Fibroblast of skin of abdomen (primary cell): ENCODE data around the gene ZNF766. TPM values are rescaled to one million over a fixed set of nuclear protein-coding genes. Genes with fewer than 3 reads are reported as not detected.
A peak's percentile ranks its signal among the peaks of the same experiment; 100 is the strongest.
"Not testable (repeated sequence)": the region's sequence is repeated elsewhere in the genome, so short reads cannot be mapped to it uniquely, and the experiment has no call there.

Source experiments
- DNase-seq: peaks from one replicate; pipeline ENCODE4 v3.0.0-alpha.2; 2013
- polyA plus RNA-seq, 2 experiments: library from polyadenylated mRNA; unstranded; fragments of 120-200 nt; gene quantifications; one replicate each; pipeline ENCODE4 v1.2.1, GENCODE V29; 2013; ENCODE audit not compliant: insufficient read length in 2 of 2

The ZNF766 gene
- 8.6 TPM for polyA plus RNA-seq (2013, experiment 1 of 2; ENCODE audit: insufficient read length)
- 8.1 TPM for polyA plus RNA-seq (2013, experiment 2 of 2; ENCODE audit: insufficient read length)

DNA sequence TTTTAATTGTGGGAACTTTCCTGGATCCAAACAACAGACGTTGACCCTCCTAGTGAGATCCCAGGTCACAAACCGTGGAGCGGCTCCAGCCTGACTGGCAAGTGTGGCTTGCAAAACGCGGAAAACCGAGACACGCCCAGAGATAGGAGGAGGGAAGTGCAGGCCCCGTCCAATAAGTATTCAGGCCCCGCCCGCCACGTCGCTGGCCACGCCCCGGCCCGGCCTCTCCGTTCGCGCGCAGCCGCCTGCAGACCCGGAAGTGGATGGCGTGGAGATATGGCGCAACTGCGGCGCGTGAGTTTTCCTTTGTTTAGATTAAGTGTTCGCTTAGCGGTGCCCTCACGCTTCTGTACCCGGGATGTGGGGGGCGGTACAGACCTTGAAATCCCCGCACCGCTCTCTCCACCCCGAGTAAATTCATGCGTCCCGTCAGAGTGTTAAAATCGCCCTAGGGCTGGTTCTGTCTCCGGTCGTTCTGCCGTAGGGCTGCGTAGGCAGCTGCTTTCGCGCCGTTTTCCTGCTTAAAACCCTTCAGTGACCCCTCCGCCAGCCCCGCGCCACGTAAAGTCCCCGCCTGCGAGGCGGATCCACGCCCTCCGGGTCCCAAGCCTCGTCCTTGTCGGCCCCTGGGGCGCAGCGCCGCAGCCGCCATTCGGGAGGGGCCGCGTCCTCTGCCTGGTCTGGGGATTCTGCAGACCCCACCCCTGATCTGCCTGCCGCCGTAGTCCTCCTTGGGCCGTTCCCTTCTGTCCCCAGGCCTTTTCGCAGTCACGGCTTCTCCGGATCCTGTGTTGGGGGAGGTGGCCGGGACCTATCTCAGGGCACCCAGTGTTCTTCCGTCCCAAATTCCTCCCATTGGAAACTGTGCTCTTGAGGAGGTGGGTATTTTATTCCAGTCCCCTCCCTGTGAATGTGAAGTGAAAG lies at the start of gene ZNF766:
Gene ZNF766, plus strand, starts transcription at position 250 of the 924 bp plus-strand sequence. Its CDS starts 27 bp downstream, at position 277.
- DNase-seq, result peak; percentile 94

DNA sequence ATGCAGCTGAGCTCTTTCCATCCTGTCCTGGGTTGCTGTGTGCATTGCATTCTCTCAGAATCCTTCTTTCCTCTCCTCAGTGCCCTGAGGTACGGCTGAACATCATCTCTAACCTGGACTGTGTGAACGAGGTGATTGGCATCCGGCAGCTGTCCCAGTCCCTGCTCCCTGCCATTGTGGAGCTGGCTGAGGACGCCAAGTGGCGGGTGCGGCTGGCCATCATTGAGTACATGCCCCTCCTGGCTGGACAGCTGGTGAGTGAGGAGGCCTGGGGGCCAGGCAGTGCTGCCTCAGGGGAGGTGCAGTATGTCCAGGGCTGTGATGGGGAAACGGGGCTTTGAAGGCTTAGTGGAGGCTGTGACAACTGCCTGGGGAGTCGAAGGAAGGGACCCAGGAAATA lies 49.8 kb upstream of the ZNF766 start:
- DNase-seq, result no peak

GRCh38 chr19:52221031-52221430 lies 48.4 kb upstream of the ZNF766 start:
- no peak for DNase-seq

- no peak for DNase-seq
These were observed 47.5 kb upstream of the ZNF766 start for GRCh38 chr19:52221831-52222375.

DNA sequence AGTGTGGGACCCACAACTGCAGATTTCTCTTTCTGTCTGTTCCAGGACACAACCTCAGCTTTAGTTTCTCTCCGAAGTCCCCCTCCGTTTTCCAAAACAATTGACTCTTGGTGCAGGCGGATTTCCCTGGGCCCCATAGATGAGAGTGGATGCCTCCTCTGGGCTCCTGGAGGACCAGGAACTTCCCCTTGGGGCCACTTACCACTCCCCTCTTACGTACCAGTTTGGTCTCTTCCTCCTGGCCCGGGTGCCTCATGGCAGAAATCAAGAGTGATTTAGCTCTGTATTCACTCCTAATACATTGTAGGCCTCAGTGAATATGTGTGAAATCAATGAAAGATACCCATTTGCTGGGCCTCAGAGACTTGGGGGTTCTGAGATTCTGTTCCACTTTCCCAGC lies 45.2 kb upstream of the ZNF766 start:
- DNase-seq, result no peak

DNA sequence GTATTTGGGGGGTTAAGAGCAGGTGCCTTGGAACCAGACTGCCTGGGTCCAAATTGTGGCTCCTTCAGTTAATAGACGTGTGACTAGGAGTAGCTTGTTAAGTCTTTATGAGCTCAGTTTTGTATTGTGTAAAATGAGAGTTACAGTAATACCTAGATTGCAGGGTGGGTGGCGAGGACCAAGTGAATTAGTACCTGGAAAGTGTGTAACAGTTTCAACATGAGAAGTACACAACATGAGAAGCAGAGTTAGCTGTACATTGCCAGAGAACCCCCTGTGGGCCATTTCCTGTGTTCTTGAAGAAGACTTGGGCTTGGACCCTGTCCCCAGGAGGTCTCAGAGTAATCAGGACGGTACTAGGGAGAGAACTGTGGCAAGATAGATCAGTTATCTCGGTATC lies 42.7 kb upstream of the ZNF766 start:
- no peak for DNase-seq

DNA sequence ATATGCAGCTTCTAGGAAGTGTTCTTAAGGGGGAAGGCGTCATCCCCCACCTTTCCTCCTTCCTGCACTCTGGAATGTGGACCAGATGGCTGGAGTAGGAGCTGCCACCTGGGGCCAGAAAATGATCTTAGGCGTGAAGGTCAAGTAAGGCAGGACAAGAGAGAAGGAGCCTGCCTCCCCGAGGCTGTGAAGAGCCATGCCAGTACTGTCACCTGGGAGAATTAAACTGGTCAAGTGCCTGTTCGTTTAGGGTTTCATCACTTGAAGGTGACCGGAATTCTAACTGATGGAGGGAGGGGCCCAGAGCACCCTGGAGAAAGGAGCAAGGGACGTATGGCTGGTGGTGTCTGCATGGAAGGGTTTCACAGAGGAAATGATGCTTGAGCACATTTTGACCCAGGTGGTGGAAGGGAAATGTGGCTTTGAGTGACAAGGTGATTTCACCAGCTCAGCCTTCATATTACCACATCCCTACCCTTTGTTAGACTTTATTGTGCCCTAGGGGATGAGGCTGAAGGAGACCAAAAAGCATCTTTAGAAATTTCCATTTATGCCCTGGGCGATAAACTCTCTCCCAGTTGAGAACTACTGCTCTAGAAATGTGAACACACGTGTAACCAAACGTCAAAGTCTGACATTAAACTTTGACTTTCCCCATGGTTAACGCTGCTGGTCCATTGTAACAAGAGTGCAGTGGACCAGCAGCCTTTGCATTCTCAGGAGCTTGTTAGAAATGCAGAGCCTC lies 42.0 kb upstream of the ZNF766 start:
- no peak for DNase-seq

DNA sequence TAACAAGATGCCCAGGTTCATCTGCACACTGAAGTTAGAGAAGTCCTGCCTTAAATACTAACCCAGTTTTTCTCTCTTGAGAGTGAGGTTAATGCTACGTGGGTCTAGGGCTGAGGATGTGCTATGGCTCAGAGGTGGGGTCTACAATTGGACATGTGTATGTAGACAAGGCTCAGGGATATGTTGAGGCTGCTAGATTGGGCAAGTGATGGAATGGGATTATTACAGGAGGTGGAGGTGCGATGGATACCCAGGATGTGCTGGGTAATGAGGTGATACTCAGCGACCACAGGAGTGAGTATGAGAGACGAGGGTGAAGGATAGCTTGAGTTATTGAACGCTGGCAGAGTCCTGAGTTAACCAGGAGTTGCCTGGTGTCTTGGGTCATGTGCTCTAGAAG lies 41.4 kb upstream of the ZNF766 start:
- no peak for DNase-seq

DNA sequence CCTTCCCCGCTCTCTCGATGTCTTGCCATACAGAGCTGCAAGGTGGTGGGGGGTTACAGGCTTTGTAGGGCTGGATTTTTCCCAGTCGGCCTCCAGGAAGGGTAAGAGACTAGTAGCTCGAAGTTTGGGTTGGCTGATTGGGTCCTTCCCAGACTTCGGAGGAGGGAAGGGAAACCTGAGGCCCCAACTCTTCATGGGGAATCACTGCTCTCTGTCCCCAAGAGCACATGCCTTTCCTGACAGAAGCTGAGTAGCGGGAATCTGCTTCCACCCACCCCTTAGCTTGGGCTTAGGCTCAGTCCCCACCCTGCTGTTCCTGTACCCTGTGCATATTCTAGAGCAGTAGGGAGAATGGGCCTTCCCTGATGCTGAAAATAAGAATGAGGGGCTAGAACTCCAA lies 39.9 kb upstream of the ZNF766 start:
- no peak for DNase-seq

GRCh38 chr19:52230685-52231084 lies 38.7 kb upstream of the ZNF766 start:
- no peak for DNase-seq

DNA sequence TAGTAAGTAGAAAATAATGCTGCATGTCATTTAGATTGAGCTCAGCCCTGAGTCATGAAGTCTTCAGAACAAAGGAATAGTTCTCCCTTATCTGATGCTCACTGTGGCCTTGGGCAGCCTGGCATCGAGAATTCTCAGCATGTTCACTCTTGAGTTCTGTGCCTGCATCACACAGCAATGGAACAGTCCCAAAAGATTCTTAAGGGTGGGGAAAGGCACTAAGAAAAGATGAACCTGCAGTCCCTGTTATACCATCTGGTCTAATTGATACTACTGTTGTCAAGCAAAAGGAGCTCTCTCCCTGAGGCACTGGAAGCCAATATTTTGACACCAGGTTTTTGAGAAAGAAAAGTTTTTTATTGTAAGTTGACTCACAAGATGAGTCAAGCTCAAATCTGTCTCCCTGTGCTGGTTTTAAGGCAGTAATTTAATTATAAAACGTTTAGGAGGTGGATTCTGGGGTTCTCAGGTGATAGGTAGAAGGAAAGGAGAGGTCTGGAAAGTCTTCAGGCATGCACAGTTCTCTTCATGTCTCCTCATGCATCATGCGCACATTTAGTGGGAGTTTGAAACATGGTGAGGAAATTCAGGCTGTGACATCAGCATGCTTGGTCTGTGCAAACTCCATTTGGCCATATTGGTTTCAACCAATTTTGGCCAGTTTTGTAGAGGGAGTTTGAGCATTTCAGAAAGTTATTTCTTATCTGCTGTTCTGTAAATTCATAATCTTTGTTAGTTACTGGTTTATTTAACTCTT lies 38.1 kb upstream of the ZNF766 start:
- DNase-seq, result no peak

DNA sequence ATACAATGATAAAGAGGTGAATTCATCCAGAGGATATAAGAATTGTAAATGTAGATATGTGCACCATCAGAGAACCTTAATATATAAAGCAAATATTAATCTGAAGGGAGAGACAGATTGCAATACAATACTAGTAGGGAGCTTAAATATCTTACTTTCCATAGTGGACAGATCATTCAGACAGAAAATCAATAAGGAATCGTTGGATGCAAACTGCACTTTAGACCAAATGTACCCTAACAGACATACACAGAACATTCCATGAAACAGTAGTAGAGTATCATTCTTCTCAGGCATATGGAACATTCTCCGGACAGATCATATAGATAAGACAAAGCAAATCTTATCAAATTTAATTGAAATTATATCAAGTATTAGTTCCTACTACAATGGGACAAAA lies 35.0 kb upstream of the ZNF766 start:
- DNase-seq, result no peak

DNA sequence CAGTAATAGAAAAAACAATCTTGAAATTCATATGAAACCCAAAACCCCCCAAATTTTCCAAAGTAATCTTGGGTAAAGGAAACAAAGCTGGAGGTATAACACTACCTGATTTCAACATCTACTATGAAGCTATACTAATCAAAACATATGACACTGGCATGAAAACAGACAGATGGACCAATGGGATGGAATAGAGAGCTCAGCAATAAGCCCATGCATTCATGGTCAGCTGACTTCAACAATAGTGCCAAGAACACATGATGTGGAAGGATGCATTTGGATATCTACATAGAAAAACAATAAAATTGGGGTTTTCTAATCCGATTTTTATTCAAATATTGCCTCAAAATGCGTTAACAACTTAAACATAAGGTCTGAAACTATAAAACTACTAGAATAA lies 32.2 kb upstream of the ZNF766 start:
- DNase-seq, result no peak

DNA sequence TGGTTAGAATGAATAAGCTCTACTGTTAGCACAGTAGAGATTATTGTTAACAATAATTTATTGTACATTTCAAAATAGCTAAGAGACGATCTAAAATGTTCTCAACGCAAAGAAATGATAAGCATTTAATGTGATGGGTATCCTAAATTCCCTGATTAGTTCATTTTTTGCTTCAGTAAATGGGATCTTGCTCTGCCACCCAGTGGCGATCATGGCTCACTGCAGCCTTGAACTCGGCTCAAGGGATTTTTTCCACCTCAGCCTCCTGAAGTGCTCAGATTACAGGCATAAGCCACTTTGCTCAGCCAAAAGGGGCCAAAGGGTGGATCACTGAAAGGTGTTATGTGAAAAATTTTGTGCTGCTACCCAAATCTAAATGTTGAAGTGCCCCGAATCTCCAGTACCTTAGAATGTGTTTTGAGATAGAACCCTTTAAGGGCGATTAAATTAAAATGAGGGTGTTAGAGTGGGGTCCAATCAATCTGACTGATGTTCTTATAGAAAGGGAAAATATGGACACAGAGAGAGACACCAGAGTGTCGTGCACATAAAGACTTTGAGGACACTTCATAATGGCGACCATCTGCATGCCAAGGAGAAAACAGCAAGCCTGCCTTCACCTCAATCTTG lies 31.5 kb upstream of the ZNF766 start:
- peak; percentile 60 for DNase-seq

GRCh38 chr19:52244021-52244420 lies 25.4 kb upstream of the ZNF766 start:
- DNase-seq, result no peak

DNA sequence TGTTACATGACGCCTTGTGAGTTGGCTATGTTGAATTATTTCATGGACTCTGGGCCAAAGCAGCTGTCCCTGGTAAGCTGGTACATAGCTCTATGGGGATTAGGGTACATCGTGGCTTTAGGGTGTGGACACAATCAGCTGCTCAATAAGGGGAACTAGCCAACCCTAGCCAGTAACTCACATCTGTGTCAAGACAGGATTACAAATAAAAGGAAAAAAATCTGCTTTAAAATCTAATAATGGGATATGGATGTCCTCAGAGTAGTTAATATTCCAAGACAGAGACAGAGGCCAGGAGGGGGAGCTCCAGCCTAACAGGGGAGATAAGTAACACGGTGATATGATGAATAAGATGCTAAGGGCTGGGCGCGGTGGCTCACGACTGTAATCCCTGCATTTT lies 21.1 kb upstream of the ZNF766 start:
- peak; percentile 5 for DNase-seq

DNA sequence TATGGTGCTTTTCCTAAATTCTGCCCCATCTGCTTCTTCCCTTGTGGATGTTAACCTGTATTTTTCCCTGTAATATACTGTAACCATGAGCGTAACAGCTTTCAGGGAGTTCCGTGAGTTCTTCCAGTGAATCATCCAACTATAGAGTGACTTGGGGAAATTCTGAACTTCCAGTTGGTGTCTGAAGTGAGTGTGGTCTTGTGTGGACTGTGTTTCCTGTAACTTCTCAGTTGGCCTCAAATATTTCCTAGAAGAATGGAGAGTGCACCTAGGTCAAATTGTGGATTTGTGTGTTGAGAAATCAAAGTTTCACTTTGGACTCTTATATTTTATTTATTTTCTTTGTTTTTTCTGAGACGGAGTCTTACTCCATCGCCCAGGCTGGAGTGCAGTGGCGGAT lies 11.0 kb upstream of the ZNF766 start:
- DNase-seq, result no peak

DNA sequence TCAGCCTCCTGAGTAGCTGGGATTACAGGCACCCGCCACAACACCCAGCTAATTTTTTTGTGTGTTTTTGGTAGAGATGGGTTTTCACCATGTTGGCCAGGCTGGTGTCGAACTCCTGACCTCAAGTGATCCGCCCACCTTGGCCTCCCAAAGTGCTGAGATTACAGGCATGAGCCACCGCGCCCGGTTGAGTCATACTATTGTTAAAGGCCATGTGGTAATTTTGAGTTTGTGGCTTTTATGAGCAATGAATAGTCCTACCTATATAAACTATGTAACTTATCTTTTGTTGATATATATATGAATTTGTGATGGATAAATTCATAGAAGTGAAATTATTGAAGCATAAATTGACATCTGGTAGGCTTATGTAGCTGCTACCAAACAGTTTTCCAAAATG lies 3.8 kb upstream of the ZNF766 start:
- DNase-seq, result not testable (repeated sequence)

DNA sequence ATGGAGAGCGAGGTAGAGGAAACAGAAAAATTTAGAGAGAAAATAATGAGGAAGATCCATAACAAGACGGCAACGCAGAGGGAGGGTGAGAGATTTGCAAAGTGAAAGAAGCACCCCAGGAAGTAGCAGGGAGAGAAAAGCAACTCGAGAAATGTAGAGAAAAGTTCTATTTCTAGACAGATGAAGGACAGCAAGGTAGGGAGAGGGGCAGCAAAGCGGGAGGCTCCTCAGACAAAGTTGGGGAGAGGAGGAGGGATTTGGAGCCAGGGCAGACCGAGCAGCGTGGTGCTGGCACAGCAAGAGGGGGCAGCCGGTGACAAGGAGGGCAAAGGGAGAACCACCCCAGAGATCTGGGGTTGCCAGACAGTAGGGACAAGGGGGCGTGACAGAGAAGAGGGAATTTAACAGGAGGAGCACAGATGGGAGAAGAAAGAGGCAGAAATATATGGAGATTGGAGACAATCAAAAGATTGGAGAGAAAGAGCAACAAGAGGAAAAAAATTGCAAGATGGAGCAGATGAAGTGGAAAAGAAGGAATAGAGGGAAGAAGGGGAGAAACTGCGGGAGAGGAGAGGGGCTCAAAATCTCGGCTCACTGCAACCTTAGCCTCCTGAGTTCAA lies 989 bp downstream of the ZNF766 start:
- DNase-seq, result peak; percentile 22

DNA sequence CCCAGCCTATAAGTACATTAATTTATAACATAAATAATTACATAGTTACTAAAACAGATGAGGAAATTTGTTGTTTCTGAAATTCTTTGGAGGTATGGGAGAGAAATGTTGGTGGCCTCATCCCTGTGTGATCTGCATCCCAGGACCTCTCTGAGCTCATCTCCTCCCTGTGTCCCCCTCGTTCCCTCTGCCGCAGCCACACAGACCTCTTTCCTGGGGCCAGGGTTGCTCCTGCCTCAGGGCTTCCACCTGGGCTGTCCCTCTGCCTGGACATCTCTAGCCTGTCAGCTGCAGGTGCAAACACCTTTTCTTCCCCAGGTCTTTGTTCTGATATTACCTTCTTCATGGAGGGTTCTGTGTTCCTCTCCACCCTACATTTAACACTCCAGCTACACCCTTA lies 3.9 kb downstream of the ZNF766 start:
- DNase-seq, result no peak

GRCh38 chr19:52274191-52274590 lies 4.8 kb downstream of the ZNF766 start:
- DNase-seq, result no peak

DNA sequence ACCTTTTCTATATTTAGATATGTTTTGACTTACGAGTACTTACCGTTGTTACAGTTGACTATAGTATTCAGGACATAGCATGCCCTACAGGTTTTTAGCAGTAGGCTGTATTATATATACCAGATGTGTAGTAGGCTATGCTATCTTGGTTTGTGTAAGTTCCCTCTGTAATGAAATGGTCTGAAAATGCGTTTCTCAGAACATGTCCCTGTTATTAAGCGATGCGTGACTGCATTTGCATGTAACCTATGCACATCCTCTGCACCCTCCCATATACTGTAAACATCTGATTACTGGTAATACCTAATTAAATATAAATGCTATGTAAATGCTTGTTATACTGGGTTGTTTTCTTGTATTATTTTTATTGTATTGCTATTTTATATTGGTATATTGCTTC lies 6.6 kb downstream of the ZNF766 start:
- DNase-seq, result no peak
